Mesothelial cell of epicardium (in vitro differentiated cells): ENCODE measurements around the gene RD3L. TPM values are rescaled to one million over a fixed set of nuclear protein-coding genes. Genes with fewer than 3 reads are reported as not detected.

Experiments used
- DNase-seq, 2 experiments: peaks; one replicate each; pipeline ENCODE4 v3.0.0; 2021; ENCODE audit warnings: low spot score in 2 of 2; ENCODE audit not compliant: unreplicated experiment in 2 of 2
- H3K27ac Mint-ChIP-seq: 2 replicates; pipeline ENCODE4 v1.8.0; 2021; ENCODE audit warnings: mixed read lengths
- H3K27me3 Mint-ChIP-seq: 2 replicates; pipeline ENCODE4 v1.8.0; 2021; ENCODE audit warnings: low read depth, mixed read lengths
- H3K36me3 Mint-ChIP-seq: 2 replicates; pipeline ENCODE4 v1.8.0; 2021; ENCODE audit warnings: mixed read lengths
- H3K4me1 Mint-ChIP-seq: 2 replicates; pipeline ENCODE4 v1.8.0; 2021; ENCODE audit warnings: mixed read lengths
- H3K4me3 Mint-ChIP-seq: 2 replicates; pipeline ENCODE4 v1.8.0; 2021; ENCODE audit warnings: mild to moderate bottlenecking, moderate library complexity, mixed read lengths
- H3K9me3 Mint-ChIP-seq: 2 replicates; pipeline ENCODE4 v1.8.0; 2021; ENCODE audit warnings: mixed read lengths
- CTCF ChIP-seq: fragments of 200-600 bp; sonication (generic); IDR thresholded peaks from one replicate; pipeline ENCODE4 v1.5.0; 2021; ENCODE audit warnings: antibody characterized with exemption; ENCODE audit not compliant: unreplicated experiment
- total RNA-seq: library from RNA; stranded (reverse); gene quantifications from 3 replicates; pipeline ENCODE4 v1.2.1, GENCODE V29; 2021

RD3L gene
- total RNA-seq, 1 donor from 2014 or later = not detected

GRCh38 chr14:103915616-103916015, 26.7 kb downstream of the RD3L start:
- peaks cover 2% of the 10 kb centered on the region for H3K4me1 Mint-ChIP-seq
- no peak overlapping the region for H3K27ac Mint-ChIP-seq
- H3K36me3 Mint-ChIP-seq = peaks cover 19% of the 10 kb centered on the region
- no peak for TF ChIP-seq CTCF
- H3K4me3 Mint-ChIP-seq = no peak overlapping the region
- H3K9me3 Mint-ChIP-seq = no peaks in the 10 kb centered on the region
- H3K27me3 Mint-ChIP-seq = no peaks in the 10 kb centered on the region
- no peak for DNase-seq

GRCh38 chr14:103910984-103911383, 31.3 kb downstream of the RD3L start:
- peaks cover 2% of the 10 kb centered on the region for H3K27me3 Mint-ChIP-seq
- no peak for DNase-seq
- TF ChIP-seq CTCF = no peak

GRCh38 chr14:103910262-103910935, 31.9 kb downstream of the RD3L start:
- peak overlapping the region; percentile 67 for H3K27ac Mint-ChIP-seq

More at GRCh38 chr14:103910984-103911383, 31.3 kb downstream of the RD3L start:
- Mint-ChIP-seq H3K27ac (no peak overlapping the region), H3K4me3 (no peak overlapping the region), H3K36me3 (peaks cover 19% of the 10 kb centered on the region), H3K4me1 (peaks cover 4% of the 10 kb centered on the region), H3K9me3 (no peaks in the 10 kb centered on the region)

GRCh38 chr14:103909531-103910261, 32.6 kb downstream of the RD3L start:
- H3K36me3 Mint-ChIP-seq = peaks cover 13% of the 10 kb centered on the region
- H3K4me3 Mint-ChIP-seq = peak overlapping the region; percentile 41
- H3K9me3 Mint-ChIP-seq = no peaks in the 10 kb centered on the region
- H3K4me1 Mint-ChIP-seq = peaks cover 4% of the 10 kb centered on the region
- peak overlapping the region; percentile 67 for H3K27ac Mint-ChIP-seq
- peaks cover 2% of the 10 kb centered on the region for H3K27me3 Mint-ChIP-seq
- no peak for DNase-seq
- TF ChIP-seq CTCF = no peak

More at GRCh38 chr14:103910262-103910935, 31.9 kb downstream of the RD3L start:
- peak; percentile 70 to 82 for DNase-seq
- H3K27me3 Mint-ChIP-seq = peaks cover 2% of the 10 kb centered on the region
- H3K4me3 Mint-ChIP-seq = peak overlapping the region; percentile 41
- peak; percentile 75 for TF ChIP-seq CTCF
- H3K36me3 Mint-ChIP-seq = peaks cover 17% of the 10 kb centered on the region
- no peaks in the 10 kb centered on the region for H3K9me3 Mint-ChIP-seq
- peaks cover 4% of the 10 kb centered on the region for H3K4me1 Mint-ChIP-seq

- Mint-ChIP-seq H3K27me3 (peaks cover 2% of the 10 kb centered on the region), H3K27ac (no peak overlapping the region), H3K9me3 (no peaks in the 10 kb centered on the region), H3K4me3 (no peak overlapping the region), H3K4me1 (peaks cover 4% of the 10 kb centered on the region), H3K36me3 (peaks cover 11% of the 10 kb centered on the region)
- TF ChIP-seq CTCF = no peak
- no peak for DNase-seq
Measured at GRCh38 chr14:103908580-103908979, 33.7 kb downstream of the RD3L start.
